ENCODE measurements around the gene DMRTC2. TPM values are rescaled to one million over a fixed set of nuclear protein-coding genes. Genes with fewer than 3 reads are reported as not detected.

Gene DMRTC2
- total RNA-seq, 2 experiments from 2014 or later = not detected

DNA sequence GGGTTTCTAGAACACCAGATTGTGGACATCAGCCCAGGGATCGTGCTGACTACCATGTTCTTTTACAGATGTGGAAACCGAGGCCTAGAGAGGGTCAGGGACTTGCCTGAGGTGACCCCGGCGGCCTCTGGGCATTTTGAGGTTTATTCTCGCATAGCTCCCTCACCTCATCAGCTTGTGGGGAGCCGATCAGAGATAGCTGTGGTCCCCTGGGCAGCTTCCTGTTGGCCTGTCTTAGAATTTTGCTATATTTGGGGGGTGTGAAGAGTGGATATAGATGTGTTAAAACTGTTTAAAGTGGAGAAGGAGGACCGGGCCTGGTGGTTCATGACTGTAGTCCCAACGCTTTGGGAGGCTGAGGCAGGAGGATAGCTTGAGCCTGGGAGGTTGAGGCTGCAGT is 45.1 kb downstream of the DMRTC2 start:
- Mint-ChIP-seq H3K27me3 (no peaks in the 10 kb centered on the region), H3K27ac (peak overlapping the region; percentile 94), H3K36me3 (peaks cover 58% of the 10 kb centered on the region), H3K4me1 (peaks cover 77% of the 10 kb centered on the region), H3K9me3 (ENCODE audit: low read depth) (no peaks in the 10 kb centered on the region), H3K4me3 (peak overlapping the region; percentile 31)
- no peak for ATAC-seq
- CTCF ChIA-PET = interaction anchor here (0.6 to 12.1 kb wide), 9 partner anchors 12 to 69 kb away, joined by 3 to 260 read pairs (median 3); partner anchors contain the start of genes CD79A, RABAC1 and RPS19
- DNase-seq = no peak

DNA sequence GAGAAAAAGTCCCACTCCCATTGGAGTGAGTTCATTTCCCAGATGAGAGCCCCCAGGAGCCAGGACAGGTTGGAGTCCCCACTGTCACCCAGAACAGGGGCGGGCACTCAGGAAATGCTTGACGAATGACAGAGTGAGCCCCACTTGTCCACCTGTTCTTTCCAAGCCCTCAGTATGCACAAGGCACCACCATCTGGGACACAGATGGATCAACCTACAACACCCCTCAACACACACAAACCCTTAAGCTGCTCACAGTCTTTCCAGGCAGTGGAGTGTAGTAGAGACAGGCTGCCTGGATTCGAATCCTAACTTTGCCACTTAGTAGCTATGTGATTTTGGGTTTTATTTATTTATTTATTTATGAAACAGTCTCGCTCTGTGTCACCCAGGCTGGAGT is 46.1 kb downstream of the DMRTC2 start:
- Mint-ChIP-seq H3K9me3 (ENCODE audit: low read depth) (no peaks in the 10 kb centered on the region), H3K27ac (peak overlapping the region; percentile 13), H3K36me3 (peaks cover 57% of the 10 kb centered on the region), H3K4me1 (peaks cover 75% of the 10 kb centered on the region), H3K27me3 (no peaks in the 10 kb centered on the region), H3K4me3 (no peak overlapping the region)
- CTCF ChIA-PET = interaction anchor here (0.8 to 12.1 kb wide), 4 partner anchors 11 to 54 kb away, joined by 3 to 260 read pairs (median 46); partner anchors contain the start of gene CD79A
- DNase-seq = no peak
- ATAC-seq = no peak

DNA sequence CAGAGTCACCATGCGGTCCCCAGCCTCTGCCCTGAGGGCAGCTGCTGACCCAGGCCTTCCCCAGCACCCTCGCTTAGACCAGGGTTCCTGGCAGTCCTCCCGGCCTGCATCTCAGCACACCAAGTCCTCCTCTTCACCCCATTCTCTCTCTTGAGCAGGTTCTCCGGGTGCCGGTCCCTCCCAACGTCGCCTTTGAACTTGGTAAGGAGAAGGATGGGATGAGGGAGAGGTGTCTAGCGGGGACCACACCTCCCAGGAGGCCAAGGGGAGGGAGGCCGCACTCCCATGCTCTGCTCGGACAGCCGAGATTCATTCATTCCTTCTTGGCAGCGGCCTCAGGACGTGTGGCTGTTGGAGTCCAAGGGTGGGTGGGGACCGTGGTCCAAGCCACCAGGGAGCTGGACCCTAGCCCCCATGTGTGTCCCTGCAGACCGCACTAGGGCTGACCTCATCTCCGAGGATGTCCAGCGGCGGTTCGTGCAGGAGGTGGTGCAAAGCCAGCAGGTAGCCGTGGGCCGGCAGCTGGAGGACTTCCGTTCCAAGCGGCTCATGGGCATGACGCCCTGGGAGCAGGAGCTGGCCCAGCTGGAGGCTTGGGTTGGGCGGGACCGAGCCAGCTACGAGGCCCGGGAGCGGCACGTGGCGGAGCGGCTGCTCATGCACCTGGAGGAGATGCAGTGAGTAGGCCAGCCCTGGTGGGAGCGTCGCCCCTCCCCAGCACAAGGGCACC is 47.5 kb downstream of the DMRTC2 start:
- H3K36me3 Mint-ChIP-seq = peaks cover 51% of the 10 kb centered on the region

DNA sequence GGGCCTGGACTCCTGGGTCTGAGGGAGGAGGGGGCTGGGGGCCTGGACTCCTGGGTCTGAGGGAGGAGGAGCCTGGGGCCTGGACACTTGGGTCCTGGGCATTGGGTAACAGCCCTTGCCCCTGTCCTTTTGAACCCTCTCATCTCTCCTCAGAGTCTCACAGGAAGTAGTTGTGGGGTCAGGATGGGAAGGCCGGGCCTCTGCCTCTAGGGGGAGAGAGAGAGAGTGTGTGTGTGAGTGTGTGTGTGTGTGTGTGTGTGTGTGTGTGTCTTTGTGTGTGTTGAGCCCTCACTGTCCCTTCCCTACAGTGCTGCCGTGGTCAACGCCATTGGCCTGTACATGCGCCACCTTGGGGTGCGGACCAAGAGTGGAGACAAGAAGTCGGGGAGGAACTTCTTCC is 49.1 kb downstream of the DMRTC2 start:
- Mint-ChIP-seq H3K27me3 (no peaks in the 10 kb centered on the region), H3K4me1 (peaks cover 57% of the 10 kb centered on the region), H3K4me3 (no peak overlapping the region), H3K9me3 (ENCODE audit: low read depth) (no peaks in the 10 kb centered on the region), H3K36me3 (peaks cover 55% of the 10 kb centered on the region), H3K27ac (peak overlapping the region; percentile 14)
- DNase-seq = no peak
- ATAC-seq = peak; percentile 40
- CTCF ChIA-PET = interaction anchor here (1.0 kb wide), 1 partner anchor 34 kb away, joined by 3 read pairs; the partner anchor contains the start of gene RPS19

More for the DNA sequence above, 47.5 kb downstream of the DMRTC2 start:
- Mint-ChIP-seq H3K4me3 (no peak overlapping the region), H3K4me1 (peaks cover 64% of the 10 kb centered on the region), H3K27ac (no peak overlapping the region), H3K27me3 (no peaks in the 10 kb centered on the region), H3K9me3 (ENCODE audit: low read depth) (no peaks in the 10 kb centered on the region)
- DNase-seq = no peak
- CTCF ChIA-PET = interaction anchor here (1.1 to 12.1 kb wide), 4 partner anchors 10 to 52 kb away, joined by 4 to 260 read pairs (median 46); partner anchors contain the start of genes CD79A and ERFL
- no peak for ATAC-seq

DNA sequence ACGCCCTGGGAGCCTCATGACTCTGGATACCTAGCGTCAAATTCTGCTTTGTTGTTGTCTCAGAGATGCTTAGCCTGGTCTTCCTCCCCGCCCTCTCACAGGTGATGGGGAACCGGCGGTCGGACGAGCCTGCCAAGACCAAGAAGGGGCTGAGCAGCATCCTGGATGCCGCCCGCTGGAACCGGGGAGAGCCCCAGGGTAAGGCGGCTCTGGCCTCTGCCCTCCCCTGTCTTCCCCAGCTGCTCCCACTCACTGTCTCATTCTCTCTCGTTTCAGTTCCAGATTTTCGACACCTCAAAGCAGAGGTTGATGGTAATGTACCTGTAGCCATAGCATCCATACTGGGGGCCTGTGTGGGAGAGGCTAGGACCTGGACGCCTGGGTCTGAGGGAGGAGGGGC is 49.5 kb downstream of the DMRTC2 start:
- H3K4me1 Mint-ChIP-seq = peaks cover 57% of the 10 kb centered on the region
- no peak overlapping the region for H3K27ac Mint-ChIP-seq
- DNase-seq (no peak), ATAC-seq (no peak)
- no peak overlapping the region for H3K4me3 Mint-ChIP-seq
- CTCF ChIA-PET = interaction anchor here (1.0 to 1.5 kb wide), 2 partner anchors 34 to 51 kb away, joined by 3 to 4 read pairs; partner anchors contain the start of gene RPS19
- H3K27me3 Mint-ChIP-seq = no peaks in the 10 kb centered on the region
- no peaks in the 10 kb centered on the region for H3K9me3 Mint-ChIP-seq (ENCODE audit: low read depth)
- peaks cover 54% of the 10 kb centered on the region for H3K36me3 Mint-ChIP-seq

DNA sequence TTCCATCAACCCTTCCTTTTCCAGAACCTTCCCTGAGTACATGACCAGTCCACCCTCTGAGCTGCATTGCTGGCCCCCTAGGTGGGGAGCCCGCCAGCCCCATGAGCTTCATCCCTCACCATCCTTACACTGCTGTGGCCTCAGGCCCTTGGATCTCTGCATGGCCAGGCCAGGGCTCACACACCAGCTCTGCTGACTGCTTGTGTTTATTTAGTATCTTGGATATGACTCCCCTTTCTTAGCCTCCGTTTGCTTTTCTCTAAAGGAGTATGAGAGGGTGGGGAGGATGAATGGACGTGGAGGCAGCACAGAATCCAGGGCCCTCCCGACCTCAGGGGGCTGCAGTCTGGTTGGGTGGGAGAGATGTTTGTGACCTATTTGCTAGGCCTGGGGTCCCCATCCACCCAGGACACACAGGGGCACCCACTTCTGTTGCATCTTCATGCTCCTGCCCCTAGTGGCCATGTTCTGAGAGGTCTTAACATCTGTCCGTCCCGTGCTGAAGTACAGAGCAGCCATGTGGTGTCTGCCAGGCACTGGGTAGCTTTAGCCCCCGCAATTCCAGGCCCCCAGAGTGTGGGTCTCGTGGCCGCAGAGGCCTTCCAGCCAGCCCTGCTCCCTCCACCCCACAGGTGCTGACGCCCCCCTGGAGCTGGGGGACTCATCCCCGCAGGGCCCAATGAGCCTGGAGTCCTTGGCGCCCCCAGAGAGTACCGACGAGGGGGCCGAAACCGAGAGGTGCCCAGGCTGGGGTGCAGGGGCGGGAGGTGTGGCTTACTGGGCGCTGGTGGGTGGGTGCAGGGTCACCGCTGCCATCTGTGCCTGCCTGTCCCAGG is 51.1 kb downstream of the DMRTC2 start:
- ATAC-seq = peak; percentile 50
- H3K27ac Mint-ChIP-seq = peak overlapping the region; percentile 51
- peaks cover 54% of the 10 kb centered on the region for H3K36me3 Mint-ChIP-seq
- H3K4me3 Mint-ChIP-seq = no peak overlapping the region
- CTCF ChIA-PET = interaction anchor here (1.2 to 1.6 kb wide), 4 partner anchors 9 to 50 kb away, joined by 4 to 5 read pairs (median 4); no protein-coding TSS in a partner anchor
- DNase-seq = no peak
- H3K4me1 Mint-ChIP-seq = peaks cover 44% of the 10 kb centered on the region
- no peaks in the 10 kb centered on the region for H3K9me3 Mint-ChIP-seq (ENCODE audit: low read depth)
- no peaks in the 10 kb centered on the region for H3K27me3 Mint-ChIP-seq

DNA sequence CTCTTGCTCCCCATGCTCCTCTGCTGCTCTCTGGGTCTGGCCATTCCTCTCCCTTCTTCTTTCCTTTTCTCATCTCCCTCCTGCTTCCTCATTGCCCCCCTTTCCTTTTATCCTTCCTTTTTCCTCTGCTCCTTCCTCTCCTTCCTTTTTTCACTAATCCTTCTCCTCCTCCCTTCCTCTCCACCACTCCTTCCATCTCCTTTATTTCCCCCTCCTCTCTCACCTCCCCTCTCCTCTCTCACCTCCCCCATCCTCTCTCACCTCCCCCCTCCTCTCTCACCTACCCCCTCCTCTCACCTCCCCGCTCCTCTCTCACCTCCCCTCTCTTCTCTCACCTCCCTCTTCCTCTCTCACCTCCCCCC is 51.7 kb downstream of the DMRTC2 start:
- CTCF ChIA-PET = interaction anchor here (1.2 to 1.6 kb wide), 3 partner anchors 9 to 40 kb away, joined by 4 to 5 read pairs (median 4); no protein-coding TSS in a partner anchor
- no peak overlapping the region for H3K4me3 Mint-ChIP-seq
- DNase-seq = no peak
- peaks cover 52% of the 10 kb centered on the region for H3K36me3 Mint-ChIP-seq
- H3K27me3 Mint-ChIP-seq = no peaks in the 10 kb centered on the region
- H3K4me1 Mint-ChIP-seq = peaks cover 39% of the 10 kb centered on the region
- H3K27ac Mint-ChIP-seq = peak overlapping the region; percentile 28
- H3K9me3 Mint-ChIP-seq (ENCODE audit: low read depth) = no peaks in the 10 kb centered on the region
- ATAC-seq = no peak

DNA sequence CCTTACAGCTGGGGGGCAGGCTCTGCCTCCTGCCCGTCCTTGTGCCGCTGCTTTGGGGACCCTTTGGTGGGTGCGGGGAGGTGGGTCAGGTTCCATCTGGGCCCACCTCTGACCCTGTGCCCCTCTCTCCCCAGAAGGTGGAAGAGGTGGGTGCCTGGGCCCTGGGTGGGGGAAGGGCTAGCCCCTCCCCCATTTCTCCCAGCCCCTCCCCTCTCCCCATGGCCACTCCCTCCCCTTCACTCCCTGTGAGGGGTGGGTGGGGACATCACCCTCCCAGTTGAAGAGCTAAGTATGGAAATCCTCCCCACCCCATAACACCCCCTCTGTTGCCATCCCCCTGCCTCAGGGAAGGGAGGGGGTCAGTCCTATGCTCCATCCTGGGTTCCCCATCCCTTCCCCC is 52.3 kb downstream of the DMRTC2 start:
- Mint-ChIP-seq H3K4me1 (peaks cover 36% of the 10 kb centered on the region), H3K36me3 (peaks cover 55% of the 10 kb centered on the region), H3K27me3 (no peaks in the 10 kb centered on the region), H3K9me3 (ENCODE audit: low read depth) (no peaks in the 10 kb centered on the region), H3K27ac (no peak overlapping the region), H3K4me3 (no peak overlapping the region)
- ATAC-seq = no peak
- no peak for DNase-seq
- CTCF ChIA-PET = no interaction called here

DNA sequence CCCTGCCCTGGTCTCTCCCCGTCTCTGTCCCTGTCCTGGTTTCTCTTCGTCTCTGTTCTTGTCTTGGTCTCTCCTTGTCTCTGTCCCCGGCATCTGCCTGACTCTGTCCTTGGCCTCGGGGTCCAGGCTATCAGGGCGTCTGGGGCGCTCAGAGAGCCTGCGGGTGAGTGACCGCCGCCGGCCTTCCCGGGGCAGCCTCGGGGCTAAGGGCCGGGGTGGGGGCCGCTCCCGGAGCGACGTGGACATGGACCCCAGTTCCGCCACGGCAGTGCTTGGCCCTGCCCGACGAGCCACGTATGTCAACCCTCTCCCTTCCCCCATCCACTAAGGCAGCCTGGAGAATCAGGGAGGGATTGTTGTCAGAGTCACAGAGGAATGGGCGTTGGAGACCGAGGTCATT is 53.0 kb downstream of the DMRTC2 start:
- H3K36me3 Mint-ChIP-seq = peaks cover 59% of the 10 kb centered on the region
- H3K9me3 Mint-ChIP-seq (ENCODE audit: low read depth) = no peaks in the 10 kb centered on the region
- no peaks in the 10 kb centered on the region for H3K27me3 Mint-ChIP-seq
- no peak for DNase-seq
- ATAC-seq = no peak
- H3K27ac Mint-ChIP-seq = peak overlapping the region; percentile 17
- H3K4me1 Mint-ChIP-seq = peaks cover 30% of the 10 kb centered on the region
- CTCF ChIA-PET = no interaction called here
- no peak overlapping the region for H3K4me3 Mint-ChIP-seq

DNA sequence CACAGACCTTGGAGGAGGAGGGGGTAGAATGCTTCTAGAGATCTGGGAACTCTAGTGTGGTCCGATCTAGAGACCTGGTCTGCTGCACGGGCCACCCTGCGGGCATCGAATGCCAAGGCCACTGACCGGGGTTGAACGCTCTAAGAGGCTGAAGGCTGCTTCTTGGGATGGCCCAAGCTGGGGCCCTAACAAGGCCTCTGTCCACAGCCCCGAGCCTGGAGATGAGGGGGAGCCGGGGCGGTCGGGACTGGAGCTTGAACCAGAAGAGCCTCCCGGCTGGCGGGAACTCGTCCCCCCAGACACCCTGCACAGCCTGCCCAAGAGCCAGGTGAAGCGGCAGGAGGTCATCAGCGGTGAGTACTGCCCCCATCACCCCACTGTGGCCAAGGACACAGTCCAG is 53.4 kb downstream of the DMRTC2 start:
- H3K4me3 Mint-ChIP-seq = no peak overlapping the region
- DNase-seq (no peak), ATAC-seq (no peak)
- no peaks in the 10 kb centered on the region for H3K9me3 Mint-ChIP-seq (ENCODE audit: low read depth)
- H3K4me1 Mint-ChIP-seq = peaks cover 27% of the 10 kb centered on the region
- no peak overlapping the region for H3K27ac Mint-ChIP-seq
- peaks cover 60% of the 10 kb centered on the region for H3K36me3 Mint-ChIP-seq
- H3K27me3 Mint-ChIP-seq = no peaks in the 10 kb centered on the region
- CTCF ChIA-PET = no interaction called here

Small RNA genes within 50 kb of the gene (microRNA-seq; reads per million reads assigned to microRNA genes)
- gene MIR6797 = not detected

Other genes starting within 250 kb of the DMRTC2 start
- gene CEACAM4, start 218.0 kb upstream of the DMRTC2 start, total RNA-seq = not detected
- not detected for gene CEACAM7, start 156.8 kb upstream of the DMRTC2 start, total RNA-seq
- gene CEACAM5, start 136.4 kb upstream of the DMRTC2 start, total RNA-seq = not detected
- not detected for gene CEACAM6, start 89.5 kb upstream of the DMRTC2 start, total RNA-seq
- gene CEACAM3, start 48.5 kb upstream of the DMRTC2 start, total RNA-seq = not detected
- gene LYPD4, start 359 bp upstream of the DMRTC2 start, total RNA-seq = not detected
- 1,000 to 10,000 TPM; 3,135 to 3,310 TPM for gene RPS19, start 15.2 kb downstream of the DMRTC2 start, total RNA-seq
- 1 to 10 TPM; 4.0 to 4.1 TPM for gene CD79A, start 32.2 kb downstream of the DMRTC2 start, total RNA-seq
- 100 to 1,000 TPM; 545 to 682 TPM for gene ARHGEF1, start 38.1 kb downstream of the DMRTC2 start, total RNA-seq
- 1 to 10 TPM; 1.5 to 1.9 TPM for gene ERFL, start 83.4 kb downstream of the DMRTC2 start, total RNA-seq
- 10 to 100 TPM; 81.3 to 93.9 TPM for gene RABAC1, start 114.3 kb downstream of the DMRTC2 start, total RNA-seq
- 1 to 10 TPM; 3.4 to 5.6 TPM for gene ATP1A3, start 149.2 kb downstream of the DMRTC2 start, total RNA-seq
- under 1 TPM; 0.44 to 0.56 TPM for gene GRIK5, start 225.2 kb downstream of the DMRTC2 start, total RNA-seq
- gene ZNF574, start 231.1 kb downstream of the DMRTC2 start, total RNA-seq = 10 to 100 TPM; 14.7 to 18.3 TPM

Data from activated CD8-positive, alpha-beta memory T cell treated with anti-CD3 and anti-CD28 coated beads, Interleukin-2, amount 10 ng/mL, durations not matched to agents 7 days and 5 days (primary cell).